Heart left ventricle (tissue), 16 donors: ENCODE measurements around the gene F5. TPM values are rescaled to one million over a fixed set of nuclear protein-coding genes. Genes with fewer than 3 reads are reported as not detected.
"Not testable (repeated sequence)": the region's sequence is repeated elsewhere in the genome, so short reads cannot be mapped to it uniquely, and the experiment has no call there.

Experiments
- ATAC-seq, 4 donors: fragments of 200-7000 bp; cut with Tn5 transposase; one replicate each; pipeline ENCODE4 v1.9.1; 2020 to 2022; ENCODE audit warnings: moderate library complexity in 4 of 4, mild to moderate bottlenecking in 3 of 4, moderate number of reproducible peaks in 1 of 4
- DNase-seq, 5 donors: peaks; one replicate each; pipeline ENCODE4 v3.0.0-alpha.2; 2020
- H3K27ac ChIP-seq, 12 donors: fragments of 200-600 bp; sonication (generic) in 4 of 12; one replicate each; pipeline versions ENCODE4 v1.5.0 to v1.8.0; 2016 to 2022; ENCODE audit warnings: mild to moderate bottlenecking in 2 of 12
- H3K27me3 ChIP-seq, 9 donors: fragments of 200-600 bp; sonication (generic) in 2 of 9; one replicate each; pipeline versions ENCODE4 v1.5.1 to v1.8.0; 2016 to 2022; ENCODE audit warnings: mild to moderate bottlenecking in 3 of 9
- H3K36me3 ChIP-seq, 9 donors: fragments of 200-600 bp; sonication (generic) in 2 of 9; one replicate each; pipeline versions ENCODE4 v1.5.0 to v1.8.0; 2018 to 2022; ENCODE audit warnings: mild to moderate bottlenecking in 2 of 9
- H3K4me1 ChIP-seq, 12 donors: fragments of 200-600 bp; sonication (generic) in 4 of 12; one replicate each; pipeline versions ENCODE4 v1.5.0 to v1.8.0; 2016 to 2022; ENCODE audit warnings: mild to moderate bottlenecking in 3 of 12
- H3K4me3 ChIP-seq, 12 donors: fragments of 200-600 bp; sonication (generic) in 4 of 12; one replicate each; pipeline versions ENCODE4 v1.5.0 to v1.8.0; 2017 to 2022; ENCODE audit warnings: mild to moderate bottlenecking in 9 of 12, moderate library complexity in 4 of 12
- H3K9me3 ChIP-seq, 12 donors: fragments of 200-600 bp; sonication (generic) in 4 of 12; one replicate each; pipeline versions ENCODE4 v1.5.0 to v1.8.0; 2016 to 2022; ENCODE audit warnings: mild to moderate bottlenecking in 1 of 12
- POLR2A ChIP-seq, 2 donors: fragments of 450-650 bp; IDR thresholded peaks; one replicate each; pipeline ENCODE4 v1.6.1; 2017; ENCODE audit warnings: antibody characterized with exemption in 2 of 2, mild to moderate bottlenecking in 2 of 2, moderate library complexity in 2 of 2
- WGBS, 4 donors: extraction: QIAGEN DNeasy Blood & Tissue Kit in 2 of 4; methylation state at CpG; one replicate each; pipeline versions ENCODE4 v1.1.5 to v1.1.7; 2013 to 2018; 5-methylcytosine and 5-hydroxymethylcytosine counted together
- intact Hi-C, 10 donors: fragments of 100-400 bp; cut with DNase I; formaldehyde crosslinking; loops; one replicate each; pipeline versions ENCODE4 v1.11.1 to v1.14.2; 2022
- polyA plus RNA-seq, 2 donors: library from polyadenylated mRNA; stranded (reverse); fragments of 200-250 nt; gene quantifications; one replicate each; pipeline ENCODE4 v1.2.3, GENCODE V29; 2013
- total RNA-seq, 9 donors: library from RNA; depleted of rRNA in 2 of 9; stranded (reverse); fragments of >200 nt in 2 of 9; fragmentation: NEBNext Ultra II Directional in 3 of 9; extraction: Animal tissue kit (Norgen Biotek cat#: 25700) in 3 of 9; gene quantifications; one replicate each; pipeline versions ENCODE4 v1.1.0 to v1.2.4, GENCODE V29; 2016 to 2023
- TF ChIP-seq, protein P1 (sequence below), 12 donors: fragments of 200-600 bp; sonication (generic) in 4 of 12; IDR thresholded peaks; one replicate each; pipeline versions ENCODE4 v1.5.0 to v1.8.0; 2018 to 2022; ENCODE audit warnings: antibody characterized with exemption in 12 of 12, mild to moderate bottlenecking in 5 of 12
- donor health status: ischemic (EF 13 %, LVEDD 7.1; RV severe dilation, severe dysfunction).
- donor health status: healthy with polysubstance abuse.
- donor health status: DM: no; HTN: yes; CAD: no.
- donor health status: DM: no; HTN: no; CAD: no.
- donor health status: ischemic (EF 25% LVEDD 6.9; RV normal size, moderate dysfunction).
- donor health status: ischemic (EF 25% LVEDD 5.7; RV mildly dilated, moderate dysfunction).
- donor health status: healthy.
- donor health status: DM: yes; HTN: yes; CAD: no.
- donor health status: ischemic (EF 35%, LVEDD 5.7; RV mildly dilated, moderate dysfunction).
- donor health status: nonischemic (EF 11% LVEDD 7.7; RV severe dilation, severe dysfunction).
- donor health status: DM: yes; HTN: yes; CAD: no.
- donor health status: PGD.
- donor health status: ischemic (EF 29% LVEDD 5.4; RV normal size, mild dysfunction).
- donor health status: nonischemic (EF 23%, LVEDD 6.1; RV moderate dilation, normal function).

Gene F5
- total and polyA plus RNA-seq, 11 donors, result 0.93 to 43.3 (median 18.0) TPM

DNA sequence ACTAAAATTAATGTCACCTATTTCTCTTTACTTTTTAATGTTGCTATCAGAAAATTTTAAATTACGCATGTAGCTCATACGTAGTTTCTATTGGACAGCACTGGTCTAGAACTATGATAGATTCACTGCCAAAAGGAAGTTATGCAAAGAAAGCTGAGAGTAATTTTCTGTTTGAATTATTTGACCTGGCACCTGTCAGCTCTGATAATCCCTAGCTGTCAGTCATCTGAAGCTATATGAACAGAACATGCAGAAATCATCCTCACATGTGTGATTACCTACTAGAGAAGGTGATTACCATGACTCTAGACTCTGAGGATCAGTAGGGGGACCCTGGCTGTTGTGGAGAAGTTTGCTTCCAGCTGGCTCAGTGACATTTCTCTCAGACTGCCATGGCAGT is 40.8 kb downstream of the F5 start:
- no peaks in the 10 kb centered on the region for H3K27me3 ChIP-seq
- intact Hi-C loops, result loop anchor here in 9 of 10 donors (2.0 to 10.0 kb wide), 7 partner anchors 78 to 1201 kb away; partner anchors contain the start of gene SELL (in 1 of the 9)

DNA sequence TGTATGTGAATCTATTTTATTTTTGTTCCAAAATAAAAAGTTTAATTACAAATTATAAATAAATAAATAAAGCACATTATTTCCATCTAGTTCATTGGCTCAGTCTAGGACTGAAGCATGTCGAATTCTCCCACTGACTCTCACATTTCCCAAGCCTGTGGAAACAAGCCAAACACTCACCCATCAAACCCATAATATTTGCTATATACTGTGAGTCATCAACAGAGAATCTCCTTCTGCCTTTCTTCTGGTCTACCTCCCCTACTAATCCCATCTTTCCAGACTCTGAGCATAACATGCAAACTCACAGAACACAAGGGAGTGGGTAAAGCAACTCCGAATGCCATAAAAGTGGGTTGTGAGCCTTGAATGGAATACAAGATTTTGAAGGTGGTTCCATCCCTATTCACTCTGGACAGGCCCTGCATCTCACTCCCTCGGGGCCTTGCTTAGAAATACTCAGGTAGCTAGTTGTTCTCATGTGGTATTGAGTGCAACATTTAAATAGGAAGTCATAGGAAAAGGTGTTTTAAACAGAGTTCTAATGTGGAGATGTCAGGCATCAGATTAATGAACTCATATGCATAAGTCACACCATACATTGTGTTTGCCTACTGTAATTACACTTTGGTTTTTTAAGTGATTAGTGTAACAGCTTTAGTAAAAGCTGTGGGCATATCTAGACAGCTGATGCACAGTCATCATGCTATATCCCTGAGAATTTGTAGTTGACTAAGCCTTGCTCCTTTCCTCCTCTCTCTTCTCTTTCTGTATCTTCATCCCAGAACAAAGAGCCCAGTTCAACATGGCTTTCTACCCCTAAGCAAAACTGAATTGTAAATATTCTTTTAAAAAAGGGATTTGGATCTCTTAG is 47.0 kb downstream of the F5 start:
- Histone ChIP-seq H3K9me3 (no peaks in the 10 kb centered on the region), H3K4me3 (no peak overlapping the region), H3K27ac (no peak overlapping the region), H3K4me1 (no peaks in the 10 kb centered on the region), H3K27me3 (no peaks in the 10 kb centered on the region), H3K36me3 (no peaks in the 10 kb centered on the region)
- intact Hi-C loops, result no loop called here
- ATAC-seq (no peak), DNase-seq (no peak)
- no peak for TF ChIP-seq POLR2A (IDR thresholded peaks at IDR 0.05)
- TF ChIP-seq, protein P1, sequence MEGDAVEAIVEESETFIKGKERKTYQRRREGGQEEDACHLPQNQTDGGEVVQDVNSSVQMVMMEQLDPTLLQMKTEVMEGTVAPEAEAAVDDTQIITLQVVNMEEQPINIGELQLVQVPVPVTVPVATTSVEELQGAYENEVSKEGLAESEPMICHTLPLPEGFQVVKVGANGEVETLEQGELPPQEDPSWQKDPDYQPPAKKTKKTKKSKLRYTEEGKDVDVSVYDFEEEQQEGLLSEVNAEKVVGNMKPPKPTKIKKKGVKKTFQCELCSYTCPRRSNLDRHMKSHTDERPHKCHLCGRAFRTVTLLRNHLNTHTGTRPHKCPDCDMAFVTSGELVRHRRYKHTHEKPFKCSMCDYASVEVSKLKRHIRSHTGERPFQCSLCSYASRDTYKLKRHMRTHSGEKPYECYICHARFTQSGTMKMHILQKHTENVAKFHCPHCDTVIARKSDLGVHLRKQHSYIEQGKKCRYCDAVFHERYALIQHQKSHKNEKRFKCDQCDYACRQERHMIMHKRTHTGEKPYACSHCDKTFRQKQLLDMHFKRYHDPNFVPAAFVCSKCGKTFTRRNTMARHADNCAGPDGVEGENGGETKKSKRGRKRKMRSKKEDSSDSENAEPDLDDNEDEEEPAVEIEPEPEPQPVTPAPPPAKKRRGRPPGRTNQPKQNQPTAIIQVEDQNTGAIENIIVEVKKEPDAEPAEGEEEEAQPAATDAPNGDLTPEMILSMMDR (IDR thresholded peaks at IDR 0.05), result no peak
- 74 to 91% (median 87%) methylated on average over 3 of the region's 3 CpGs for WGBS, 4 donors

More for the DNA sequence above, 40.8 kb downstream of the F5 start:
- Histone ChIP-seq H3K9me3 (no peaks in the 10 kb centered on the region), H3K36me3 (no peaks in the 10 kb centered on the region), H3K4me3 (no peak overlapping the region), H3K27ac (no peak overlapping the region), H3K4me1 (no peaks in the 10 kb centered on the region)
- 87 to 93% (median 90%) methylated on average over 2 of the region's 2 CpGs for WGBS, 4 donors
- ATAC-seq (no peak), DNase-seq (no peak)
- TF ChIP-seq, protein P1 (IDR thresholded peaks at IDR 0.05), result no peak
- TF ChIP-seq POLR2A (IDR thresholded peaks at IDR 0.05), result no peak

DNA sequence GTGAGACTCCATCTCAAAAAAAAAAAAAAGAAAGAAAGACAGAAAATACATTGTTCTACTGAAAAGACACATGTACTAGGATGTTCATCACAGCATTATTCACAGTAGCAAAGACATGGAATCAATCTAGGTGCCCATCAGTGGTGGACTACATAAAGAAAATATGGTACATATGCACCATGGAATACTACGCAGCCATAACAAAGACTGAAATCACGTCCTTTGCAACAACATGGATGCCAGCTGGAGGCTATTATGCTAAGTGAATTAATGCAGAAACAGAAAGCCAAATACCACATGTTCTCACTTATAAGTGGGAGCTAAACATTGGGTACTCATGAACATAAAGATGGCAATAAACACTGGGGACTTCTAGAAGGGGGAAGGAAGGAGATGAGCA is 51.6 kb downstream of the F5 start:
- intact Hi-C loops, result loop anchor here in 1 of 10 donors (5.0 kb wide), 1 partner anchor 62 kb away; no protein-coding TSS in a partner anchor
- Histone ChIP-seq H3K4me3 (no peak overlapping the region), H3K4me1 (no peaks in the 10 kb centered on the region), H3K27me3 (no peaks in the 10 kb centered on the region), H3K9me3 (peaks cover 0 to 3% (median 0%) of the 10 kb centered on the region in 12 donors), H3K36me3 (no peaks in the 10 kb centered on the region), H3K27ac (no peak overlapping the region)
- 86 to 92% (median 91%) methylated on average over 2 of the region's 2 CpGs for WGBS, 4 donors
- TF ChIP-seq, protein P1 (IDR thresholded peaks at IDR 0.05), result no peak
- no peak for TF ChIP-seq POLR2A (IDR thresholded peaks at IDR 0.05)
- DNase-seq, result no peak
- ATAC-seq, result no peak

DNA sequence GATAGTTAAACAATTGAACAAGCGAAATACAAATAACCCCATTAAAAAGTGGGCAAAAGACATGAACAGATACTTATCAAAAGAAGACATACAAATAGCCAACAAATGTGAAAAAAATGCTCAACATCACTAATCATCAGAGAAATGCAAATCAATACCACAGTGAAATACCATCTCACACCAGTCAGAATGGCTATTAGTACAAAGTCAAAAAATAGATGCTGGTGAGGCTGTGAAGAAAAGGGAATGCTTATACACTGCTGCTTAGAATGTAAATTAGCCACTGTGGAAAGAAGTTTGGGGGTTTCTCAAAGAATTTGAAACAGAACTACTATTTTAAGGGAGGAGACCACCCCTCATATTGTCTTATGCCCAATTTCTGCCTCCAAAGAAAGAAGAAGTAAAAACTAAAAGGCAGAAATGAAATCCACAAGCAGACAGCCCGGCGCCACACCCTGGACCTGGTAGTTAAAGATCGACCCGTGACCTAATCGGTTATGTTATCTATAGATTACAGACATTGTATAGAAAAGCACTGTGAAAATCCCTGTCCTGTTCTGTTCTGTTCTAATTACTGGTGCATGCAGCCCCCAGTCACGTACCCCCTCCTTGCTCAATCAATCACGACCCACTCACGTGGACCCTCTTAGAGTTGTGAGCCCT is 52.6 kb downstream of the F5 start:
- H3K4me1 ChIP-seq, ATAC-seq, H3K9me3 ChIP-seq, H3K36me3 ChIP-seq, H3K27ac ChIP-seq, H3K4me3 ChIP-seq, DNase-seq, H3K27me3 ChIP-seq: not testable (repeated sequence)
- intact Hi-C loops, result loop anchor here in 1 of 10 donors (5.0 kb wide), 1 partner anchor 61 kb away; no protein-coding TSS in a partner anchor
- 90 to 92% (median 91%) methylated on average over 9 of the region's 9 CpGs for WGBS, 4 donors
